DND-41 (cell line): Measurements from ENCODE around the gene ARPIN.

Experiments used
- EZH2 ChIP-seq: IDR thresholded peaks from 3 replicates; pipeline ENCODE4 v1.6.1; 2012; ENCODE audit warnings: borderline replicate concordance, low read depth, mild to moderate bottlenecking, moderate library complexity, low read length, inconsistent platforms; ENCODE audit not compliant: severe bottlenecking
- TF ChIP-seq, protein P1 (sequence below): IDR thresholded peaks from 2 replicates; pipeline ENCODE4 v1.5.1; 2012; ENCODE audit warnings: borderline replicate concordance, low read length, moderate library complexity, mild to moderate bottlenecking; ENCODE audit not compliant: poor library complexity, severe bottlenecking; ENCODE audit errors: extremely low read depth

DNA sequence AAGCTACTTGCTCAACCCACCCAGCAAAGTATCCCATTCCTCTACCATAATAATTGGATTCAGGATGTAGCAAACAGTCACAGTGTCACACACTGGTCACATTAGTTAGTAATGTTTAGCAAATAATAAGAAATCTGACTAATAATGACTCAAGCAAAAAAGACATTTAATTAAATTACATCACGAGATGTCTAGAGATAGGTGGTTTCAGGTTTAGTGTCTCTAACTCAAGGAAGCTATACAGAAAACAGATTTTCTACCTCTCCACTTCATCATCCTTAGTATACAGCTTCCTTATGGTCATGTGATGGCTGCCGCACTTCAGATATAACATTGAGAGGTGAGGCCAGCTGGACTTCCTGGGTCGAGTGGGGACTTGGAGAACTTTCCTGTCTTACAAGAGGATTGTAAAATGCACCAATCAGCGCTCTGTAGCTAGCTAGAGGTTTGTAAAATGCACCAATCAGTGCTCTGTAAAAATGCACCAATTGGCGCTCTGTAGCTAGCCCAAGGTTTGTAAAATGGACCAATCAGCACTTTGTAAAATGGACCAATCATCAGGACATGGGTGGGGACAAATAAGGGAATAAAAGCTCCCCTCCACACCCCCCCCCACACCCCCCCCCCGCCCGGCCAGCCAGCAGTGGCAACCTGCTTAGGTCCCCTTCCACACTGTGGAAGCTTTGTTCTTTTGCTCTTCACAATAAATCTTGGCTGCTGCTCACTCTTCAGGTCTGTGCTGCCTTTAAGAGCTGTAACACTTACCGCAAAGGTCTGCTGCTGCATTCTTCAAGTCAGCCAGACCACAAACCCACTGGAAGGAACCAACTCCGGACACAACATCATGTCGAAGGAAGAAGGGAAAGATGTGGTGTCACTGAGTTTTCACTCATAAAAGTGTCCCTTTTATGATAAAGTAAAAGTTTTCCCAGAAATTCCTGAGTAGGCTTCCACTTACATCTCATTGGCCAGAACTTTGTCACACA, 24.9 kb upstream of the ARPIN start:
- TF ChIP-seq, protein P1, sequence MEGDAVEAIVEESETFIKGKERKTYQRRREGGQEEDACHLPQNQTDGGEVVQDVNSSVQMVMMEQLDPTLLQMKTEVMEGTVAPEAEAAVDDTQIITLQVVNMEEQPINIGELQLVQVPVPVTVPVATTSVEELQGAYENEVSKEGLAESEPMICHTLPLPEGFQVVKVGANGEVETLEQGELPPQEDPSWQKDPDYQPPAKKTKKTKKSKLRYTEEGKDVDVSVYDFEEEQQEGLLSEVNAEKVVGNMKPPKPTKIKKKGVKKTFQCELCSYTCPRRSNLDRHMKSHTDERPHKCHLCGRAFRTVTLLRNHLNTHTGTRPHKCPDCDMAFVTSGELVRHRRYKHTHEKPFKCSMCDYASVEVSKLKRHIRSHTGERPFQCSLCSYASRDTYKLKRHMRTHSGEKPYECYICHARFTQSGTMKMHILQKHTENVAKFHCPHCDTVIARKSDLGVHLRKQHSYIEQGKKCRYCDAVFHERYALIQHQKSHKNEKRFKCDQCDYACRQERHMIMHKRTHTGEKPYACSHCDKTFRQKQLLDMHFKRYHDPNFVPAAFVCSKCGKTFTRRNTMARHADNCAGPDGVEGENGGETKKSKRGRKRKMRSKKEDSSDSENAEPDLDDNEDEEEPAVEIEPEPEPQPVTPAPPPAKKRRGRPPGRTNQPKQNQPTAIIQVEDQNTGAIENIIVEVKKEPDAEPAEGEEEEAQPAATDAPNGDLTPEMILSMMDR, result no peak
- no peak for TF ChIP-seq EZH2
